ENCODE results near the gene TNXB.

- TF ChIP-seq CTCF (conservative IDR thresholded peaks at IDR 0.05; ENCODE audit: low read length) (no peak), EZH2phosphoT487 (IDR thresholded peaks at IDR 0.05; ENCODE audit: borderline replicate concordance) (no peak)
These were observed 18.8 kb upstream of the TNXB start, which contains the start of gene ATF6B for GRCh38 chr6:32127717-32128592.
